GM12892 (cell line): ENCODE data around the gene SPOCK1.

ENCODE experiments used
- DNase-seq: peaks from one replicate; pipeline ENCODE4 v3.0.0; 2011; ENCODE audit not compliant: insufficient read length
- FAIRE-seq: peaks from 2 replicates; lab custom pipeline; 2011; peaks lifted over from hg19 to GRCh38; lab: Jason Lieb, UNC
- POLR2A ChIP-seq: IDR thresholded peaks from 2 replicates; pipeline ENCODE4 v1.6.1; 2011; ENCODE audit warnings: low read depth, low read length, control low read depth
- POLR2AphosphoS5 ChIP-seq: IDR thresholded peaks from 2 replicates; pipeline ENCODE4 v1.6.1; 2011; ENCODE audit warnings: low read depth, low read length, control low read depth
- TAF1 ChIP-seq: IDR thresholded peaks from 2 replicates; pipeline ENCODE4 v1.6.1; 2011; ENCODE audit warnings: low read depth, mild to moderate bottlenecking, control low read depth, low read length, borderline replicate concordance

SPOCK1 gene

GRCh38 chr5:137389042-137389441 lies 110.1 kb downstream of the SPOCK1 start:
- no peak for TF ChIP-seq POLR2AphosphoS5
- TF ChIP-seq POLR2A: no peak
- no peak for TF ChIP-seq TAF1
- DNase-seq (no peak), FAIRE-seq (no peak)

GRCh38 chr5:137385064-137385463 lies 114.1 kb downstream of the SPOCK1 start:
- TF ChIP-seq POLR2AphosphoS5: no peak
- FAIRE-seq (no peak), DNase-seq (no peak)

GRCh38 chr5:137383909-137384308 lies 115.2 kb downstream of the SPOCK1 start:
- FAIRE-seq (no peak), DNase-seq (no peak)
- TF ChIP-seq POLR2A: no peak
- TF ChIP-seq TAF1: no peak
- TF ChIP-seq POLR2AphosphoS5: no peak

- DNase-seq (no peak), FAIRE-seq (no peak)
- TF ChIP-seq TAF1: no peak
Measured at GRCh38 chr5:137381555-137381954, 117.6 kb downstream of the SPOCK1 start.

GRCh38 chr5:137379555-137380286 lies 119.4 kb downstream of the SPOCK1 start:
- FAIRE-seq (no peak), DNase-seq (no peak)
- no peak for TF ChIP-seq POLR2A
- no peak for TF ChIP-seq TAF1
- TF ChIP-seq POLR2AphosphoS5: no peak

- no peak for TF ChIP-seq TAF1
- TF ChIP-seq POLR2AphosphoS5: no peak
- no peak for TF ChIP-seq POLR2A
- DNase-seq (no peak), FAIRE-seq (no peak)
Measured at GRCh38 chr5:137375741-137376526, 123.2 kb downstream of the SPOCK1 start.

- TF ChIP-seq TAF1: no peak
- TF ChIP-seq POLR2AphosphoS5: no peak
- no peak for TF ChIP-seq POLR2A
- no peak for DNase-seq
- FAIRE-seq: no peak
Measured at GRCh38 chr5:137374110-137374714, 124.9 kb downstream of the SPOCK1 start.

GRCh38 chr5:137372773-137373160 lies 126.4 kb downstream of the SPOCK1 start:
- no peak for TF ChIP-seq POLR2AphosphoS5
- TF ChIP-seq POLR2A: no peak
- no peak for TF ChIP-seq TAF1
- DNase-seq (no peak), FAIRE-seq (no peak)

- DNase-seq (no peak), FAIRE-seq (no peak)
- no peak for TF ChIP-seq POLR2AphosphoS5
Measured at GRCh38 chr5:137372016-137372772, 126.9 kb downstream of the SPOCK1 start.

GRCh38 chr5:137370096-137371071 lies 128.7 kb downstream of the SPOCK1 start:
- FAIRE-seq (no peak), DNase-seq (no peak)
- TF ChIP-seq TAF1 (no peak), POLR2AphosphoS5 (no peak), POLR2A (no peak)
